Neutrophil (primary cell): ENCODE results near the gene AGAP1.

Experiments
- H3K27ac ChIP-seq: fragments of 200-600 bp; sonication (generic); 2 replicates; pipeline ENCODE4 v1.5.1; 2016; ENCODE audit warnings: mild to moderate bottlenecking, moderate library complexity
- H3K27me3 ChIP-seq: fragments of 200-600 bp; sonication (generic); 2 replicates; pipeline ENCODE4 v1.6.0; 2016; ENCODE audit warnings: mild to moderate bottlenecking
- H3K36me3 ChIP-seq: fragments of 200-600 bp; sonication (generic); 2 replicates; pipeline ENCODE4 v1.5.1; 2017
- H3K4me1 ChIP-seq, 2 experiments: fragments of 200-600 bp in 1 of 2; sonication (generic) in 1 of 2; 1 replicate in 1 of 2; 2 replicates in 1 of 2; pipeline versions ENCODE4 v1.5.1 to v1.6.1; 2013 to 2016; ENCODE audit warnings: low read depth in 1 of 2, low read length in 1 of 2, mild to moderate bottlenecking in 1 of 2, moderate library complexity in 1 of 2; ENCODE audit not compliant: control insufficient read depth in 1 of 2, insufficient read depth in 1 of 2
- H3K4me3 ChIP-seq, 2 experiments: fragments of 200-600 bp in 1 of 2; sonication (generic) in 1 of 2; 1 replicate in 1 of 2; 2 replicates in 1 of 2; pipeline ENCODE4 v1.5.1; 2013 to 2016; ENCODE audit warnings: low read depth in 1 of 2, low read length in 1 of 2, mild to moderate bottlenecking in 1 of 2, moderate library complexity in 1 of 2
- H3K9me3 ChIP-seq: fragments of 200-600 bp; sonication (generic); 2 replicates; pipeline ENCODE4 v1.5.1; 2016
- TF ChIP-seq, protein P1 (sequence below): fragments of 200-600 bp; sonication (generic); IDR thresholded peaks from 2 replicates; pipeline ENCODE4 v1.5.1; 2016; ENCODE audit warnings: antibody characterized with exemption

AGAP1 gene

DNA sequence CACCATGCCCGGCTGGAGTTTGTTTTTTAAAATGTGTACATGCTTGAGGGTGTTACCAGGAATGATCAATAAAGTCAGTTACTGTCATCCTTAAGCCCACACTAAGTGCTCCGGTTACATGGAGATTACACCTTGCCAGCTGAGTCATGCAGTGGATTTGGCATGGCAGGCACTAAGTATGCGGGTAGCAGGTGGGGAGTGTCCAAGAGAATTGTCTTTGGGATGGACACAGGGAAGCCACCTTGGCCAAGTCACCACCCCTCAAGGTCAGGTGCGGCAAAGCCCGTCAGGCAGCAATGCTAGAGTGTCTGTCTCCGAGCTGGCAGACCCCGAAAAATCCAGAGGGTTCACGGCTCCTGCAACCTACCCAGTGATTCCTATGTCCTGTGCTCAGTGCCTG is 619.6 kb downstream of the AGAP1 start:
- TF ChIP-seq, protein P1, sequence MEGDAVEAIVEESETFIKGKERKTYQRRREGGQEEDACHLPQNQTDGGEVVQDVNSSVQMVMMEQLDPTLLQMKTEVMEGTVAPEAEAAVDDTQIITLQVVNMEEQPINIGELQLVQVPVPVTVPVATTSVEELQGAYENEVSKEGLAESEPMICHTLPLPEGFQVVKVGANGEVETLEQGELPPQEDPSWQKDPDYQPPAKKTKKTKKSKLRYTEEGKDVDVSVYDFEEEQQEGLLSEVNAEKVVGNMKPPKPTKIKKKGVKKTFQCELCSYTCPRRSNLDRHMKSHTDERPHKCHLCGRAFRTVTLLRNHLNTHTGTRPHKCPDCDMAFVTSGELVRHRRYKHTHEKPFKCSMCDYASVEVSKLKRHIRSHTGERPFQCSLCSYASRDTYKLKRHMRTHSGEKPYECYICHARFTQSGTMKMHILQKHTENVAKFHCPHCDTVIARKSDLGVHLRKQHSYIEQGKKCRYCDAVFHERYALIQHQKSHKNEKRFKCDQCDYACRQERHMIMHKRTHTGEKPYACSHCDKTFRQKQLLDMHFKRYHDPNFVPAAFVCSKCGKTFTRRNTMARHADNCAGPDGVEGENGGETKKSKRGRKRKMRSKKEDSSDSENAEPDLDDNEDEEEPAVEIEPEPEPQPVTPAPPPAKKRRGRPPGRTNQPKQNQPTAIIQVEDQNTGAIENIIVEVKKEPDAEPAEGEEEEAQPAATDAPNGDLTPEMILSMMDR, result no peak
- Histone ChIP-seq H3K9me3 (no peaks in the 10 kb centered on the region), H3K36me3 (no peaks in the 10 kb centered on the region)

DNA sequence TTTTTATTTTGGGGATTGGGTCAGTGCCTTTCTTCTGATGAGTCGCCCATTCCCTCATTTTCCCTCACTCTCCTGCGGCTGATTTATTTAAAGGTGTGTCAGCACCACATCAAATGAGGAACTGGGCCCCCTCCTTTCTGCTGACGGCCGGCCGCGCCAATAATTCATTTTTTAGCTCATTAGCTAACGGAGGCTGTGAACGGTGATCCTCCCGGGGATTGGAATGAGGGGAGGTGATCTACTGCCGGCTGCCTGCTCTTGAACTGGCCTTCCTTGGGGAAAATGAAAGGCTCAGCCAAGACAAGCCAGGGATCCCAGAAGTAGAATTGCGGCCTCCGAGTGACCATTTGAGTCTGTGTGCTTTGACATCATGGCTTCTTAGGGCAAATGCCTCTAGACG is 620.1 kb downstream of the AGAP1 start:
- no peaks in the 10 kb centered on the region for H3K9me3 ChIP-seq
- no peaks in the 10 kb centered on the region for H3K36me3 ChIP-seq
- peaks cover 20% of the 10 kb centered on the region for H3K27me3 ChIP-seq
- H3K4me3 ChIP-seq, result no peak overlapping the region
- no peak overlapping the region for H3K27ac ChIP-seq
- TF ChIP-seq, protein P1, result no peak
- H3K4me1 ChIP-seq, result no peaks in the 10 kb centered on the region

More for the DNA sequence above, 619.6 kb downstream of the AGAP1 start:
- Histone ChIP-seq H3K4me1 (no peaks in the 10 kb centered on the region), H3K27me3 (peaks cover 20% of the 10 kb centered on the region), H3K27ac (no peak overlapping the region), H3K4me3 (no peak overlapping the region)

DNA sequence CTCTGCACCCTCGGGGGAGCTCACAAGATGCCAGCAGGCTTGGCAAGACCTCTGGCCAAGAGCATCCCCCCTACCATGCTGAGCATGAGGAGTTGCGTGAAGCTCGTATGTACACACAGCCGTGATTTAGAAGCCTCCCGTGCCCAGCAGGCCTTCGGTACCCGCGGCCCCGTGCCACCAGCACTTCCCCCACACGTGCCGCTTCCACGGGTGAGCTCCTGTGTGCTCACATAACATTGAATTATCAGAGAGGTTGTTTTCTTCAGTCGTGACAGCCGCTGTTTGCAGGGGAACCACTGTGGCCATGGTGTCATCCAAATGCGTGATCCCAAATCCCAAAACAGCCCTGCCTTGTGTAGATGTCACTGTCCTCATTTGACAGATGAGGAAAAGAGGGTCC is 621.1 kb downstream of the AGAP1 start:
- Histone ChIP-seq H3K9me3 (no peaks in the 10 kb centered on the region), H3K27ac (no peak overlapping the region), H3K36me3 (no peaks in the 10 kb centered on the region), H3K27me3 (peaks cover 27% of the 10 kb centered on the region), H3K4me1 (no peaks in the 10 kb centered on the region), H3K4me3 (no peak overlapping the region)
- TF ChIP-seq, protein P1, result no peak

DNA sequence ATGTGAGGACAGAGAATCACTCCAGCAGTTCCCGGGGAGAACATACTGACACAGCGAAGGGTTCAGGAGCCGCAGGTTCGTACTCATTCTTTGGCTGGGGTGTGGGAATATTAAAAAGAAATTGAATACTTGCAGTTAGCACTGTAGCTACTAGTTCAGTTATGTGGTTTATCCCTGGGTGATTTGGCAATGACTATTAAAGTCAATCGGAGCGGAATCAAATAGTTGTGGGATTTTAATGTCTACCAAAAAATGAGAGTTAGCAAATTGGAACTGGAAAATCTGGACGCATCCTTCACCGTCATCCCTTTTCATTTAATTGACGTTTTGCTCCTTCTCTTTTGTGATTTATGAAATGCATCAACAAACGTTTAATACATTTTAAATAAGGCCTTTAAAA is 623.6 kb downstream of the AGAP1 start:
- H3K36me3 ChIP-seq, result no peaks in the 10 kb centered on the region
- H3K9me3 ChIP-seq, result no peaks in the 10 kb centered on the region
- TF ChIP-seq, protein P1, result no peak
- H3K27me3 ChIP-seq, result peaks cover 33% of the 10 kb centered on the region
- no peaks in the 10 kb centered on the region for H3K4me1 ChIP-seq
- H3K27ac ChIP-seq, result no peak overlapping the region
- H3K4me3 ChIP-seq, result no peak overlapping the region

DNA sequence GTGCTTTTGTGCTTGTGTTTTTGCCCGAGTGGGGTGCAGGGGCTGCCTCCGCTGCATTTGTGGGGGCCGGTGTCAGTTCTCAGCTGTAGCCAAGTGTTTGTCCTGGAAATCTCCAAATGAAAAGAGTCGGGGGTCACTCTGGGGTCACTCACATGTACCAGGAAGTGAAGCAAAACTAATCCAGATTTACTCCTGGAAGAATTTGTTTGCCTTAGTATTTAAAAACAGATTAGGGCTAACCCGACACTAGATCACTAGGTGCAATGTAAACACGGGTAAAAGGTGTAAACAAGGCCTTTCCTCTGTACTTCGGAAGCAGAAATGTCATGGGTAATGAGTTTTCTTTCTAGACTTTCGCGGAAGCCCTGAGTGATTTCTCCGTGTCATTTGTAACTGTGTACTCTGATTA is 624.0 kb downstream of the AGAP1 start:
- Histone ChIP-seq H3K27ac (no peak overlapping the region), H3K9me3 (no peaks in the 10 kb centered on the region), H3K36me3 (no peaks in the 10 kb centered on the region), H3K4me1 (no peaks in the 10 kb centered on the region), H3K27me3 (peaks cover 33% of the 10 kb centered on the region), H3K4me3 (no peak overlapping the region)
- TF ChIP-seq, protein P1, result no peak

DNA sequence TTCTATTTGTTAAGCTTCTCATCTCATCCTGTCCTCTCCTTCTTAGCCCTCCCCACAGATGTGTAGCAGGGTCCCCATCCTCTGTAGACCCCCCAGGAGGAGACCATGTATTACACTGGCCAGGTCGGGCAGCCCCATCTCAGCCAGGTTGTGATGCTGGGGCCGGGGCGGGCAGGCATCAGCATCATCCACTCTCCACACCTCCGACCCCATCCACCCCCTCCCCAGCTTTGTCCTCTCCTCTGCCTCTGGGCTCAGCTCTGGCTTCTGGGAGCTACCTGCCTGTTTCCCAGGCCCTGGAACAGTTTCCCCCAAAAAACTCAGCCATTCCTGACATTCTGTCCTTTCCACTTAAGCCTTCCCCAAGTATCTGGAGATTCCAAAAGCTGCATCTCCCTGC is 625.2 kb downstream of the AGAP1 start:
- peaks cover 33% of the 10 kb centered on the region for H3K27me3 ChIP-seq
- no peaks in the 10 kb centered on the region for H3K4me1 ChIP-seq
- no peaks in the 10 kb centered on the region for H3K36me3 ChIP-seq
- H3K9me3 ChIP-seq, result no peaks in the 10 kb centered on the region
- no peak overlapping the region for H3K27ac ChIP-seq
- TF ChIP-seq, protein P1, result no peak
- no peak overlapping the region for H3K4me3 ChIP-seq
